Uterus (tissue), 2 donors: ENCODE results near the gene LYRM4.

Experiments used
- CTCF ChIP-seq, 4 experiments: fragments of 200-600 bp in 2 of 4; fragments of 450-650 bp in 2 of 4; sonication (generic) in 2 of 4; IDR thresholded peaks; one replicate each; pipeline ENCODE4 v1.5.1; 2016 to 2019; ENCODE audit warnings: antibody characterized with exemption in 4 of 4, mild to moderate bottlenecking in 2 of 4, moderate library complexity in 1 of 4
- POLR2A ChIP-seq, 2 donors: fragments of 450-650 bp; IDR thresholded peaks; one replicate each; pipeline ENCODE4 v1.6.1; 2016; ENCODE audit warnings: antibody characterized with exemption in 2 of 2, mild to moderate bottlenecking in 1 of 2, moderate library complexity in 1 of 2

GRCh38 chr6:5191722-5192121 lies 69.0 kb downstream of the LYRM4 start:
- no peak for TF ChIP-seq POLR2A (IDR thresholded peaks at IDR 0.05)
- no peak for TF ChIP-seq CTCF (IDR thresholded peaks at IDR 0.05)
